IPS-NIHi7 (cell line): ENCODE results near the gene C2orf69.

Experiments used
- DNase-seq: peaks from one replicate; pipeline ENCODE4 v3.0.0; 2012; ENCODE audit warnings: mixed read lengths; ENCODE audit errors: extremely low spot score

The C2orf69 gene

DNA sequence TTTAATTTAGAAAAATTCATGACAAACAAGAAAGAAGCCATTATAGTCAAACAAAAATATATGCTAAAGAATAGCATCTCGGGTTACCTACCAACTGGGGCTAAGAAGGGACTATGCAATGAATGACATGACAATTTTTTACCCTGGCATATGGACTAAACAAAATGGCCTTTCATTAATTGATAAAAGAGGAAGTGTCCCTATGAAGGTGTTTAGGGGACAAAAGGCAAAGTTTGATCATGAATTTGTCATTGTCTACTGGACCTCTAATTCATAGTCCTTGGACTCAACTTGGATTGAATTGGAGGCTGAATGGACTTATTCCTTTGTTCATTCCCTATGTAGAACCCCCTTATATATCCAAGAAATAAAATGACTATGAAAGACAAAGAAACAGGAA lies 57.0 kb downstream of the C2orf69 start:
- no peak for DNase-seq

DNA sequence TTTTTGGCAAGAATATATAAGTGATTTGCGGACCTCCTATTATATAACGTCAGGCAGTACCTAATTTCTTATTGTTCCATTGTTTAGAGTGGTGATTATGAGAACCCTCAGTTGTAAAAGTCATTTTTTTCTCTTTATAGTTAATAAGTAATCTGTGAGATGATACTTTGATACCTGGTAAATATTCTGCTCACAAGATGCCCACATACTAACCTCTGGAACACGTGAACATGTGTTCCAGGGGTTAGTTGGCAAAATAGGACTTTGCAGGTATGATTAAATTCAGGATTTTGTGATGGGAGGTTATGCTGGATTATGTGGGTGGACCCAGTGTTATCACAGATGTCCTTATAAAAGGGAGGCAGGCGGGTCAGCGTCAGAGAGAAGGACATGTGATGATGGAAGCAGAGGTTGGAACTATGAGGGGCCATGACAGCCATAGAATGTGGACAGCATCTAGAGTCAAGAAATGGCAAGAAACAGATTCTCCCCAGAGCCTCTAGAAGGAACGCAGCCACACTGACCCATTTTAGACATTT lies 61.1 kb downstream of the C2orf69 start:
- DNase-seq = no peak

DNA sequence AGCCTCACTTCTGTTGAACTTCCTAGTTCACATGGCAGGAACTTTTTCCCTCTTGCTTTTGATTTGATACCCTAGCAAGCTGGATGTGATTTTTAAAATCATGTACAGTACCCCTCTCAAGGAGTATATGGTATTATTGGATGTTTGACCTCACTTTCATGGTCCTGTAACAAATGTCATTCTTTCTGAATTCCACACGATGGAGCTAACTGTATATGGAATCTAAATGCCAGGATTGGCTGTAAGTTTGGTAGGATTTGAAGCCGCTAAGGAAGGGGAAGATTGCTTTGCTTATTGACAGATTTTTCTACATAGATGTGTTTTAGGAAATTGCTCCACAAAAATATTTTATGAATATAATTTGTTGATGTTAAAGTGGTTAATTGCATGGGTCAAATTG lies 62.6 kb downstream of the C2orf69 start:
- peak; percentile 54 for DNase-seq

DNA sequence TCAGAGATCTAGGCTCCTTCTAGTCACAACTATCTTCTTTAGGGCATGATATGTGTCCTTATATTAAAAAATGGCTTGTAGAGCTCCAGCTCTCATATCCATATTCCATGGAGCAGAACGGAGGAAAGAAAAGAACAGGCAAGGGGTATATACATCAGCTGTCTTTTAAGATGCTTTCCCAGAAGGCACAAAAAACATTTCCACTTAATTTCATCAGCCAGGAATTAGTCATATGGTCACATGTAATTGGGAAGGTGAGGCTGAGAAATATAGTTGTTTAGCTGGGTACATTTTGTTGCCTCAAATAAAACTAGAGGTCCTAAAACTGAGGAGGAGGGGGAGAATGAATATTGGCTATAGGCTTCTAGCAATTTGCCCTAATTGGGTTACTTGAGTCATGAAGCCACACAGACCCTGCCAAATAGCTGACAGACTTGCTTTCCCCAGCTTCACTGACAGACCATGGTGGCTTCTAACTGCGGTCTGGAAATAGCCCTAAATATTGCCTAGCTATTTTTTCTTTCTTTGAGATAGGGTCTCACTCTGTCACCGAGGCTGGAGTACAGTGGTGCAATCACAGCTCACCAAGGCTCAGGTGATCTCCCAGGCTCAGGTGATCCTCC lies 64.3 kb downstream of the C2orf69 start:
- no peak for DNase-seq
